GM21367 (cell line): ENCODE data around the gene TNFRSF25.
"Not testable (repeated sequence)": the region's sequence is repeated elsewhere in the genome, so short reads cannot be mapped to it uniquely, and the experiment has no call there.

ENCODE experiments used
- ATAC-seq: cut with Tn5 transposase; IDR thresholded peaks from one replicate; pipeline ENCODE4 v1.9.1; 2021; ENCODE audit not compliant: unreplicated experiment

Gene TNFRSF25

GRCh38 chr1:6470132-6471085, 4.4 kb upstream of the TNFRSF25 start:
- no peak for ATAC-seq

- ATAC-seq: no peak
These were observed 2.9 kb upstream of the TNFRSF25 start for GRCh38 chr1:6468729-6469461.

DNA sequence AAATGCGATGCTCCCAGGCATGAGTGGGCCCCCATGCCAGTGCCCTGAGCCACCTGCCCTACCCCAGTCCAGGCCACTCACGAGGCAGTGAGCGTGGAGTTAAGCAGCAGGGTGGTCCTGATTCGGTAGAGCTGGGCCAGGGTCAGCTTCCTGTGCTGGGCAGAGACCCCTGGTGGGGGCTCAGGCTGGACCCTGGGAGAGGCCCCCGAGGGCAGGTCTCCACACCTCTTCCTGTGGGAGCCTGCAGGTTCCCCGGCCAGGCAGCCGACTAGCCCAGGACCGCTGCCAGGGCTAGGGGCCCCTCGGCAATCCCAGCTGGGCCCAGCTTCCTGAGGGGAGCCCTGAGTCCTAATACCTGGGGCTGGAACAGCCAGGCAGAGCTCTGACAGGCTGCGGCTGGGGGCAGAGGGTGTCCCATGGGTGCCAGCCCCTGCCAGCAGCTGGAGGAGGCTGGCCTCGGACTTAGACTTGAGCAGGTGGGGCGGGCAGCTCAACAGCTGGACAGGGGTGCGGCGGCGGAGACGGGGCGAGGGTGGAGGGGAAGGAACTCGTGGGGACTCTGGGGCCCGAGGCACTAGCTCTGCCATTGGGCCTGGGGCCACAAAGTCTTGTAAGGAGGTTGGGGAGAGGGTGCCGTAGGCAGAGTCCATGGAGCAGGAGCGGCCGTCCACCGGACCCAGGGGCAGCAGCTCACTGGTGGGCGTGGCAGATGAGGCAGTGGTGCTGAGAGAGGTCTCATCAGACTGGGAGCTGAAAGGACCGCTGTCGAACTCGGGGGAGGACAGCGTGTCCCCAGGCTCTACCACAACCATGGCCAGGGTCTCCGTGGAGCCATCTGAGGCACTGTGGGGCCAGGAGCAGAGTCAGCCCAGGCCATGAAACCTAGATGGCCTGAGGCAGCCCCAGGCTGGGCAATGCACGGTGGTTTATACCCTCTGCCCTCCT, 2.0 kb upstream of the TNFRSF25 start:
- no peak for ATAC-seq

GRCh38 chr1:6467224-6467623, 1.3 kb upstream of the TNFRSF25 start:
- no peak for ATAC-seq

- ATAC-seq: no peak
These were observed 778 bp upstream of the TNFRSF25 start for GRCh38 chr1:6466751-6467150.

GRCh38 chr1:6465461-6466005, 440 bp downstream of the TNFRSF25 start:
- no peak for ATAC-seq

- no peak for ATAC-seq
These were observed 1.1 kb downstream of the TNFRSF25 start for GRCh38 chr1:6464915-6465314.

GRCh38 chr1:6464514-6464836, 1.5 kb downstream of the TNFRSF25 start:
- ATAC-seq: no peak

DNA sequence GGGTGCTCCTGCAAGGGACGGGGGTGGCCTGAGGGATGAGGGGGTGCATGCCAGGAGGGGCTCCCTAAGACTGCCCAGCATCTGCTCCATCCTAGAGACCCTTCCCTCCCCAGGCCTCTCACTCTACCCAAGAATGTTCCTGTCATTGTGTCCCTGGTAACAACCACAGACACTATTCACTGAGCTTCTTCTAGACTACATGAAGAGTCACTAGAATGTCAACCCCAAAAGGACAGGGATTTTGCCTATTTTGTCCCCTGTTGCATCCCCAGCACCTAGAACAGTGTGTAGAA, 2.9 kb downstream of the TNFRSF25 start:
- ATAC-seq: no peak

- ATAC-seq: no peak
These were observed 3.4 kb downstream of the TNFRSF25 start for GRCh38 chr1:6462412-6463119.

DNA sequence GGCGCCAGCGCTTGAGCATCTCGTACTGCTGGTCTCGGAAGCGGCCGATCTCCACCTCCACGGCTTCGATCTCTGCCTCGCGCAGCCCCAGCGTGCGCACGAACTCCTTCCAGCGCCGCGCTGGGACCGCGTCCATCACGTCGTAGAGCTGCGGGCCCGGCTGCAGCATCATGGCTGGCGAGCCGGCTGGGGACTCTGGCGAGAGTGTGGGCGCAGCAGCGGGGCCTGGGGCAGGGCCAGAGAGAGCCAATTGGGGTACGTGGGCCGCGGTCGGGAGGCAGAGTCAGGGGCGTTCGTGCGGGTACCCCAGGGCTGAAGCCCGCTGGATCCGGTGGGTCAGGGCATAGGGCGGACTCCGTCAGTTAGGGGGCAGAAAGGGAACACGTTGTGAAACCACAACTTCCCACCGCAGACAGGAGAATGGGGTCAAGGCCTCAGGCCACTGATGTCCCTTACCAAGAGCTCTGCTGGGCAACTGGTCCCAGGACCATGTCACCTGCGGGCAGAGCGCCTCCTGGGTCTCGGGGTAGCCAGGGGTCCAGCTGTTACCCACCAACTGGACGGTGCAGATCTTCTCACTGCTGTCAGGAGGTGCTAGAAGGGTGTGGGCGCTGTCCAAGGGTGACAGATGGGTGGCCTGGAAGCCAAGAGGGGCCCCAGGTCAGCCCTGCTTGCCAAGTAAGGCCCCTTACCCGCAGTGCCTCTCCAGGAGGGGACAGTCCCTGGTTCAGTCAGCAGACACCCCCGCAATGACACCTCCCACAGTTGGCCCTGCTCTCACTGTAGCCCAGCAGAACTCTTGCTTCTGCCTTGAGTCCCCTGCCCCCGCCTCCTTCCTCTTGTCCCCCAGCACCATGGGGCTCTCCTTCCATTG, 4.2 kb downstream of the TNFRSF25 start:
- no peak for ATAC-seq

DNA sequence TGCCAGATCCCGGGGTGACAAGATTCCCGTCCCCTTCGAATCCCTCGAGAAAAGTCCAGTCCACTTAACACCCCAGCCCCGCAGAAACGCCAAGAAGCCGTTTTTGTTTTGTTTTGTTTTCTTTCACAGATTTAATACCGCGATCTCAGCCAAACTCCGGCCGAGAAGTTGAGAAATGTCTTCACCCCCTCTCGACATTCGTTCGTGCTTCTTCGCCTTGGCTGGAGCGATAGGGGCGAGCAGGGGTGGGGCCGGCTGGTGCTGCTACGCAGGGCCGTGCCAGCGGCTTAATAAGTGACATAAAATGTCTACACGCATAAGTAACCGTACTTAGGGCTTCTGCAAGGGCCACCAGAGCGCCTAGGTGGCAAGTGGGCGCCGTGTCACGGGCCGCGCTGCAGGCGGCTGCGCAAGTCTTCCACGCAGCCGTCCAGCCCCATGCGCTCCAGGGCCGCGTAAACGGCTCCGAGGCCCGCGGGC, 4.9 kb downstream of the TNFRSF25 start:
- ATAC-seq: no peak

GRCh38 chr1:6460301-6461050, 5.5 kb downstream of the TNFRSF25 start:
- ATAC-seq: no peak

DNA sequence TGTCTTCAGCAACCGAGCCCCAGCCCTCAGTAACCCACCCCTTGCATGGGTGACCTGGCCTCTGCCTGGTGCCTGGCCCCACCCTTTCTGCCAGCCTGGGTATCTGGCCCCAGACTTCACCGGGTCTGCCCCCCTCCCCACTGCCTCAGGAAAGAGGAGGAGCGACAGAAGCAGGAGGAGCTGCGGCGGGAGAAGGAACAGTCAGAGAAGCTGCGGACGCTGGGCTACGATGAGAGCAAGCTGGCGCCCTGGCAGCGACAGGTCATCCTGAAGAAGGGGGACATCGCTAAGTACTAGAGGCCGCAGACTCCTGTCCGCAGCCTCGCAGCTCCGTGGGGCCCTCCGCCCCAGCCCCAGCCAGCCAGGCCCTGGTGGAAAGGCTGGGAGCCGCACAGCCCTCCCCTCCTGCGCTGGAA, 6.1 kb downstream of the TNFRSF25 start:
- no peak for ATAC-seq

DNA sequence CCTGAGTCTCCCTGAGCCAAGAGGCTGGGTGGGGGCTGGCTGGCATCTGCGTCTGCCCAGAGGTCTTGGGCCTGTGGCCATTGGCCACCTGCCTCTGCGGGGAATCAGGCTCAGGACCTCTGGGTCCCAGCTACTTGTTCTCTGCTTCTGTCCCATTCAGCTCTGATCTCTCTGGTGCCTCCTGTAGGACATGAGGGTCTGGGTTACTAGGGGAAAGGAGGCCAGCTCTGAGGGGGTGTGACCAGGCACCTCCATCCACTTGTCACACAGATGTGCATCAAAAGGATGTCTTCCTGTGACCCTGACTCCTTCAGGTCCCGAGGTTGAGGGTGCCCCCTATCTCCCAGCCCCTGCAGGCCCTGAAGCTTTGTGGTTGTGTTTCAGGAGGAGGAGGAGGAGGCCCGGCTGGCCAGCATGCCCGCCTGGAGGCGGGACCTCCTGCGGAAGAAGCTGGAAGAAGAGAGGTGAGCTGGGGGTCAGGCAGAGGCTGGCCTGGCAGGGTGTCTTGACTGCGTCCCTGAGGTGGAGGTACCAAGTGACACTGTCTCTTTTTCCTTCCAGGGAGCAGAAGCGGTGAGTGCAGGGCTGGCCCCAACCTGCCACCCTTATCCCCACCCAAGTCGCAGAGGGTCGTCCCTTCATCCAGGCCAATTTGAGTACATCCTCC, 9.0 kb downstream of the TNFRSF25 start:
- no peak for ATAC-seq

DNA sequence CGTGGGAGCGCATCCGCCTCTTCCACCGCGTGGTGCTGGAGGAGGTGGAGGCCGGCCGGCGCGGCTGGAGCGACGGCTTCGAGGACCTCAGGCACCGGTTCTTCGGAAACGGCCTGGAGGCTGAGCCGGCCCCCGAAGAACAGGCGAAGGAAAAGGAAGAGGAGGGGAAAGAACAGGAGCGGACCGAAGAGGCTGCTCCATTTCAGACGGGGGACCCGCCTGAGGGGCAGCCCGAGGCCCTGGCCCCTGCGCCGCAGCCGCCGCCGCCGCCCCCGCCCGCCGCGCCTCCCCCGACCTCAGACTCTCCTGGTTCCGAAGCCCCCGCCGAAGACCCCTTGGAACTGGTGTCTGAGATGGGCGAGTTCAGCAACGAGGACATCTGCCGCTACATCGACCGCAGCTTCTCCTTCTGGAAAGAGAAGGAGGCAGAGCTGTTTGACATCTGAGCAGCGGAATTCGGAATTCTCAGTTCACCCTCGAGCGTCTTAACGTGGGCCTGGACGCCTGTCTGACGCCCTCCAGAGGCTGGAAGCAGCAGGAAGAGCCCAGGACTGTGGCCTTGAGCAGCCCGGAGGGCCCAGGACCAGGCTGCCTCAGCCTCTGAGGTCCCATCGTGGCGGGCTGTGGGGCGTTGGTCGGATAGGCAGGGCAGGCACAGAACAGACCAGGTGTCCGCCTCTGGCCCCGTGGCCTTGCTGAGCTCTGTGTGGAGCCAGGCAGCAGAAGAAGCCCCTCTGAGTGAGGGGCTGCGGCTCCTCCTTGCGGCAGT, 10.0 kb downstream of the TNFRSF25 start:
- ATAC-seq: not testable (repeated sequence)
